K562 (cell line): Measurements from ENCODE around the gene SMAD7. TPM values are rescaled to one million over a fixed set of nuclear protein-coding genes. Genes with fewer than 3 reads are reported as not detected.

Experiments
- DIDO1 ChIP-seq: fragments of 450-650 bp; IDR thresholded peaks from 2 replicates; pipeline ENCODE4 v1.6.1; 2016; ENCODE audit warnings: low read depth, missing biosample characterization, missing genetic modification characterization
- DMBX1 ChIP-seq: fragments of 250-450 bp; sonication (Bioruptor Pico); IDR thresholded peaks from 2 replicates; pipeline ENCODE4 v1.8.0; 2022; ENCODE audit warnings: inconsistent platforms, mild to moderate bottlenecking, moderate library complexity, borderline replicate concordance
- E2F1 ChIP-seq: sonication (generic); formaldehyde crosslinking; IDR thresholded peaks from 2 replicates; pipeline ENCODE4 v1.8.1; 2023; ENCODE audit warnings: mild to moderate bottlenecking, missing genetic modification reagents, moderate library complexity
- HDAC8 ChIP-seq: fragments of 450-650 bp; IDR thresholded peaks from 2 replicates; pipeline ENCODE4 v1.6.1; 2016; ENCODE audit warnings: mild to moderate bottlenecking, missing genetic modification characterization, moderate library complexity, missing compliant biosample characterization
- KLF1 ChIP-seq: fragments of 450-650 bp; IDR thresholded peaks from 2 replicates; pipeline ENCODE4 v1.6.1; 2016; ENCODE audit warnings: missing genetic modification characterization, missing compliant biosample characterization
- MEF2D ChIP-seq: conservative IDR thresholded peaks from 2 replicates; pipeline ENCODE4 v1.6.1; 2016; ENCODE audit warnings: low read depth, missing genetic modification characterization, missing compliant biosample characterization
- NR2F6 ChIP-seq: fragments of 450-650 bp; formaldehyde crosslinking; IDR thresholded peaks from 2 replicates; pipeline ENCODE4 v1.4.0; 2020; ENCODE audit warnings: mild to moderate bottlenecking
- POLR2B ChIP-seq: fragments of 450-650 bp; IDR thresholded peaks from 2 replicates; pipeline ENCODE4 v1.6.1; 2018; ENCODE audit warnings: low read depth; ENCODE audit not compliant: partially characterized antibody
- RBBP5 ChIP-seq: fragments of 200-600 bp; sonication (generic); IDR thresholded peaks from 2 replicates; pipeline ENCODE4 v1.6.1; 2012; ENCODE audit warnings: borderline replicate concordance, mild to moderate bottlenecking, low read length, control low read depth, inconsistent platforms; ENCODE audit not compliant: insufficient read depth, poor library complexity, severe bottlenecking
- SRSF7 ChIP-seq: fragments of 200-400 bp; formaldehyde crosslinking; optimal IDR thresholded peaks from 2 replicates; pipeline ENCODE3; 2017; ENCODE audit warnings: mild to moderate bottlenecking, low read depth, low read length
- TEAD1 ChIP-seq, 2 experiments: fragments of 450-650 bp in 1 of 2; sonication (generic) in 1 of 2; formaldehyde crosslinking; IDR thresholded peaks; 2 replicates each; pipeline versions ENCODE4 v1.4.0 to v1.8.0; 2020 to 2022; ENCODE audit warnings: mild to moderate bottlenecking in 2 of 2, missing genetic modification reagents in 1 of 2
- YY1 ChIP-seq, 3 experiments: IDR thresholded peaks; 2 replicates each; pipeline ENCODE4 v1.6.1; 2011; ENCODE audit warnings: low read length in 2 of 3, mild to moderate bottlenecking in 2 of 3, moderate library complexity in 2 of 3, borderline replicate concordance in 1 of 3, control low read depth in 1 of 3, low read depth in 1 of 3; ENCODE audit not compliant: insufficient read depth in 3 of 3, insufficient replicate concordance in 2 of 3, control insufficient read depth in 1 of 3, insufficient read length in 1 of 3; ENCODE audit errors: extremely low read depth in 1 of 3
- ZKSCAN8 ChIP-seq: fragments of 200-800 bp; sonication (Bioruptor generic); IDR thresholded peaks from 2 replicates; pipeline ENCODE4 v1.6.1; 2016; ENCODE audit warnings: missing genetic modification characterization, missing compliant biosample characterization
- ZNF175 ChIP-seq: fragments of 200-800 bp; sonication (Bioruptor generic); IDR thresholded peaks from 2 replicates; pipeline ENCODE4 v1.6.1; 2016; ENCODE audit warnings: low read depth, mild to moderate bottlenecking, missing genetic modification characterization, missing compliant biosample characterization
- ZNF311 ChIP-seq: fragments of 250-450 bp; sonication (Bioruptor Pico); IDR thresholded peaks from 2 replicates; pipeline ENCODE4 v1.4.0; 2020; ENCODE audit warnings: mild to moderate bottlenecking, moderate library complexity
- ZNF41 ChIP-seq: fragments of 250-450 bp; sonication (Bioruptor Pico); conservative IDR thresholded peaks from 2 replicates; pipeline ENCODE4 v1.4.0; 2020; ENCODE audit warnings: mild to moderate bottlenecking
- ZNF583 ChIP-seq: fragments of 250-450 bp; sonication (Bioruptor Pico); IDR thresholded peaks from 2 replicates; pipeline ENCODE4 v1.4.0; 2020
- ZNF76 ChIP-seq: fragments of 250-450 bp; sonication (Bioruptor Pico); IDR thresholded peaks from 2 replicates; pipeline ENCODE4 v1.4.0; 2020; ENCODE audit warnings: mild to moderate bottlenecking, moderate library complexity, borderline replicate concordance
- polyA plus RNA-seq, 8 experiments: library from polyadenylated mRNA; depleted of rRNA in 4 of 8; stranded (reverse) in 5 of 8; unstranded in 3 of 8; fragments of >200 nt; fragmentation: Nextera tagmentation in 2 of 8; fragmentation: Illumina TruSeq in 1 of 8; extraction: Ambion mirVana in 2 of 8; extraction: Trizol in 1 of 8; gene quantifications; 2 replicates each; pipeline versions ENCODE4 v1.2.1 to v1.2.3, GENCODE V29; 2011 to 2014; ENCODE audit warnings: inconsistent platforms in 1 of 8, missing spikeins in 1 of 8
- total RNA-seq, 7 experiments: library from RNA; depleted of rRNA in 6 of 7; stranded (reverse); fragments of >200 nt in 6 of 7; fragmentation: Illumina TruSeq in 2 of 7; extraction: Trizol in 2 of 7; gene quantifications; 2 replicates each; pipeline versions ENCODE4 v1.2.1 to v1.2.3, GENCODE V29; 2011 to 2021; ENCODE audit warnings: low replicate concordance in 1 of 7
- TF ChIP-seq, protein P1 (sequence below): fragments of 250-450 bp; sonication (Bioruptor Pico); IDR thresholded peaks from 2 replicates; pipeline ENCODE4 v1.8.0; 2021; ENCODE audit warnings: mild to moderate bottlenecking, moderate library complexity
- TF ChIP-seq, protein P2 (sequence below): fragments of 250-450 bp; sonication (Bioruptor Pico); IDR thresholded peaks from 2 replicates; pipeline ENCODE4 v1.4.0; 2020; ENCODE audit warnings: mild to moderate bottlenecking, moderate library complexity

Gene SMAD7
- total and polyA plus RNA-seq, 9 of the 15 experiments (the other 6 are each of a cell fraction or from before 2014, with no cell fraction given): 0.13 to 3.0 (median 1.6) TPM

DNA sequence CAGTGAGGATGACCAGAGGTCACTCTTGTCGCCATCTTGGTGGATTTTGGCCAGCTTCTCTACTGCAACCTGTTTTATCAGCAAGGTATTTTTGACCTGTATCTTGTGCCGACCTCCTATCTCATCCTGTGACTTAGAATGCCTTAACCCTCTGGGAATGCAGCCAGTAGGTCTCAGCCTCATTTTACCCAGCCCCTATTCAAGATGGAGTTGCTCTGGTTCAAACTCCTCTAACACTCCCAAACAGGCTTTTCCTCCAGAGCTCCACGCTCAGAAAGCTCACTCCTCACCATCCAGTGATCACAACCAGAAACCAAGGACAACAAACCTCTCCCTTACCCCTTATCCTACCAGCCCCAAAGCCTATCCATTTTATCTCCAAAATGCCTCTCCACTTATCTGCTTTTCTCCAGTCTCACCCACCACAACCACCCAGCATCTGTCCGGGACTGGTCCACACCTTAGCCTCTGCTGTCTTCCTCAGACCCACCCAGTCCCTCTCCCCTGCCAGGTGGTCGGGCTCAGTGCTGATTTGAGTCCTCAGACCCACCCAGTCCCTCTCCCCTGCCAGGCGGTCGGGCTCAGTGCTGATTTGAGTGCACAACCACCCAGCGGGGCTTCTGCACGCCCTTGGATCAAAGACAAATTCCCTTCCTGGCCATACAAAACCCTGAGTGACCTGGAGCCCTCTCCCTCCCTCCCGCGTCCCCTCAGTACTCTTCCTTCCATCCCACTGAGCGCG lies 11.7 kb upstream of the SMAD7 start (continued):
- TF ChIP-seq, protein P1, sequence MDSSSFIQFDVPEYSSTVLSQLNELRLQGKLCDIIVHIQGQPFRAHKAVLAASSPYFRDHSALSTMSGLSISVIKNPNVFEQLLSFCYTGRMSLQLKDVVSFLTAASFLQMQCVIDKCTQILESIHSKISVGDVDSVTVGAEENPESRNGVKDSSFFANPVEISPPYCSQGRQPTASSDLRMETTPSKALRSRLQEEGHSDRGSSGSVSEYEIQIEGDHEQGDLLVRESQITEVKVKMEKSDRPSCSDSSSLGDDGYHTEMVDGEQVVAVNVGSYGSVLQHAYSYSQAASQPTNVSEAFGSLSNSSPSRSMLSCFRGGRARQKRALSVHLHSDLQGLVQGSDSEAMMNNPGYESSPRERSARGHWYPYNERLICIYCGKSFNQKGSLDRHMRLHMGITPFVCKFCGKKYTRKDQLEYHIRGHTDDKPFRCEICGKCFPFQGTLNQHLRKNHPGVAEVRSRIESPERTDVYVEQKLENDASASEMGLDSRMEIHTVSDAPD (CRISPR knock-in tag): 0 out of 2 replicates have a peak, but pooled peaks have one; percentile 13
- peak in 1 of 2 experiments; percentile 72; a peak in 1 of 4 replicates for TF ChIP-seq TEAD1 (CRISPR knock-in tag; IDR thresholded peaks at IDR 0.05)
- TF ChIP-seq, protein P2, sequence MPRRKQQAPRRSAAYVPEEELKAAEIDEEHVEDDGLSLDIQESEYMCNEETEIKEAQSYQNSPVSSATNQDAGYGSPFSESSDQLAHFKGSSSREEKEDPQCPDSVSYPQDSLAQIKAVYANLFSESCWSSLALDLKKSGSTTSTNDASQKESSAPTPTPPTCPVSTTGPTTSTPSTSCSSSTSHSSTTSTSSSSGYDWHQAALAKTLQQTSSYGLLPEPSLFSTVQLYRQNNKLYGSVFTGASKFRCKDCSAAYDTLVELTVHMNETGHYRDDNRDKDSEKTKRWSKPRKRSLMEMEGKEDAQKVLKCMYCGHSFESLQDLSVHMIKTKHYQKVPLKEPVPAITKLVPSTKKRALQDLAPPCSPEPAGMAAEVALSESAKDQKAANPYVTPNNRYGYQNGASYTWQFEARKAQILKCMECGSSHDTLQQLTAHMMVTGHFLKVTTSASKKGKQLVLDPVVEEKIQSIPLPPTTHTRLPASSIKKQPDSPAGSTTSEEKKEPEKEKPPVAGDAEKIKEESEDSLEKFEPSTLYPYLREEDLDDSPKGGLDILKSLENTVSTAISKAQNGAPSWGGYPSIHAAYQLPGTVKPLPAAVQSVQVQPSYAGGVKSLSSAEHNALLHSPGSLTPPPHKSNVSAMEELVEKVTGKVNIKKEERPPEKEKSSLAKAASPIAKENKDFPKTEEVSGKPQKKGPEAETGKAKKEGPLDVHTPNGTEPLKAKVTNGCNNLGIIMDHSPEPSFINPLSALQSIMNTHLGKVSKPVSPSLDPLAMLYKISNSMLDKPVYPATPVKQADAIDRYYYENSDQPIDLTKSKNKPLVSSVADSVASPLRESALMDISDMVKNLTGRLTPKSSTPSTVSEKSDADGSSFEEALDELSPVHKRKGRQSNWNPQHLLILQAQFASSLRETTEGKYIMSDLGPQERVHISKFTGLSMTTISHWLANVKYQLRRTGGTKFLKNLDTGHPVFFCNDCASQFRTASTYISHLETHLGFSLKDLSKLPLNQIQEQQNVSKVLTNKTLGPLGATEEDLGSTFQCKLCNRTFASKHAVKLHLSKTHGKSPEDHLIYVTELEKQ: peak; percentile 59; the same call in 1 of the 2 replicates
- peak; percentile 86; the same call in 1 of the 2 replicates for TF ChIP-seq HDAC8 (tag)
- 0 out of 2 replicates have a peak, but pooled peaks have one; percentile 52 for TF ChIP-seq ZNF41 (CRISPR knock-in tag)
- TF ChIP-seq ZNF311 (CRISPR knock-in tag): peak; percentile 76; the same call in 1 of the 2 replicates
- TF ChIP-seq DMBX1: peak; percentile 97
- TF ChIP-seq ZKSCAN8 (CRISPR knock-in tag): peak; percentile 66; the same call in 1 of the 2 replicates
- TF ChIP-seq DIDO1: peak; percentile 52; the same call in 1 of the 2 replicates
- TF ChIP-seq ZNF175: peak; percentile 71; the same call in 1 of the 2 replicates
- peak; percentile 72; the same call in 1 of the 2 replicates for TF ChIP-seq ZNF76
- TF ChIP-seq E2F1 (CRISPR knock-in tag): no peak
- no peak for TF ChIP-seq NR2F6 (CRISPR knock-in tag)
- no peak for TF ChIP-seq POLR2B
- peak in 1 of 3 experiments; percentile 56 for TF ChIP-seq YY1 (IDR thresholded peaks at IDR 0.05; ENCODE audit: borderline replicate concordance in 1 of 3, control insufficient read depth in 1 of 3, extremely low read depth in 1 of 3, insufficient read depth in 3 of 3, insufficient read length in 1 of 3, insufficient replicate concordance in 2 of 3, low read depth in 1 of 3, low read length in 2 of 3)
- TF ChIP-seq KLF1: peak; percentile 34; the same call in 1 of the 2 replicates
- no peak for TF ChIP-seq SRSF7
- TF ChIP-seq ZNF583: peak; percentile 92
- peak; percentile 90 for TF ChIP-seq MEF2D (tag)
- TF ChIP-seq RBBP5: no peak
